Lung (tissue), 12 donors: ENCODE measurements around the gene IGFBP1. TPM values are rescaled to one million over a fixed set of nuclear protein-coding genes. Genes with fewer than 3 reads are reported as not detected.

ENCODE experiments used
- ATAC-seq: fragments of 200-7000 bp; cut with Tn5 transposase; one replicate; pipeline ENCODE4 v1.9.1; 2020; ENCODE audit warnings: moderate number of reproducible peaks; ENCODE audit not compliant: insufficient read depth, low FRiP score
- DNase-seq, 3 donors: peaks; one replicate each; pipeline ENCODE4 v3.0.0-alpha.2; 2013 to 2017
- H3K27ac ChIP-seq, 2 donors: one replicate each; pipeline ENCODE4 v1.5.1; 2013; ENCODE audit warnings: mild to moderate bottlenecking in 2 of 2, moderate library complexity in 2 of 2, control low read depth in 1 of 2, inconsistent platforms in 1 of 2, low read depth in 1 of 2, low read length in 1 of 2
- H3K27me3 ChIP-seq, 3 donors: one replicate each; pipeline ENCODE4 v1.5.1; 2013; ENCODE audit warnings: low read length in 2 of 3; ENCODE audit not compliant: control insufficient read depth in 3 of 3, insufficient read depth in 3 of 3
- H3K36me3 ChIP-seq, 4 donors: one replicate each; pipeline ENCODE4 v1.5.1; 2013; ENCODE audit warnings: low read length in 4 of 4, mild to moderate bottlenecking in 1 of 4, moderate library complexity in 1 of 4; ENCODE audit not compliant: control insufficient read depth in 4 of 4, insufficient read depth in 4 of 4
- H3K4me1 ChIP-seq, 5 donors: one replicate each; pipeline ENCODE4 v1.5.1; 2013; ENCODE audit warnings: low read length in 5 of 5, mild to moderate bottlenecking in 2 of 5, moderate library complexity in 1 of 5; ENCODE audit not compliant: control insufficient read depth in 5 of 5, insufficient read depth in 5 of 5
- H3K4me3 ChIP-seq: one replicate; pipeline ENCODE4 v1.5.1; 2013; ENCODE audit warnings: mild to moderate bottlenecking, control low read depth, moderate library complexity
- H3K9ac ChIP-seq, 2 donors: one replicate each; pipeline ENCODE4 v1.5.1; 2013; ENCODE audit warnings: low read length in 2 of 2, control low read depth in 1 of 2; ENCODE audit not compliant: insufficient read depth in 1 of 2
- H3K9me3 ChIP-seq, 4 donors: one replicate each; pipeline ENCODE4 v1.5.1; 2013; ENCODE audit warnings: low read length in 3 of 4, mild to moderate bottlenecking in 1 of 4, moderate library complexity in 1 of 4; ENCODE audit not compliant: control insufficient read depth in 4 of 4, insufficient read depth in 3 of 4
- CTCF ChIP-seq: IDR thresholded peaks from 2 replicates; pipeline ENCODE4 v1.5.1; 2012; ENCODE audit warnings: mild to moderate bottlenecking; ENCODE audit errors: control extremely low read depth, extremely low read depth
- WGBS, 2 donors: extraction: QIAGEN DNeasy Blood & Tissue Kit; methylation state at CpG; one replicate each; pipeline ENCODE4 v1.1.7; 2013; 5-methylcytosine and 5-hydroxymethylcytosine counted together
- polyA plus RNA-seq, 2 donors: library from polyadenylated mRNA; stranded (reverse); fragments of 200-250 nt; gene quantifications; one replicate each; pipeline ENCODE4 v1.2.1, GENCODE V29; 2013
- total RNA-seq, 2 donors: library from RNA; depleted of rRNA in 1 of 2; stranded (reverse); fragments of >200 nt in 1 of 2; gene quantifications; one replicate each; pipeline ENCODE4 v1.2.1, GENCODE V29; 2014 to 2021
- donor health status: control.
- donor health status: control.
- donor health status: Bipolar disorder and iron deficiency.
- donor health status: healthy.
- donor health status: DM: yes; HTN: yes; CAD: no.

IGFBP1 gene
- total and polyA plus RNA-seq, 4 donors, result 0.06 TPM; not detected in 3

GRCh38 chr7:45881280-45881758 lies 7.0 kb upstream of the IGFBP1 start:
- ATAC-seq, result no peak
- H3K4me1 ChIP-seq, result no peaks in the 10 kb centered on the region
- no peak overlapping the region for H3K27ac ChIP-seq
- no peak overlapping the region for H3K4me3 ChIP-seq
- peaks cover 0 to 14% (median 2%) of the 10 kb centered on the region in 4 donors for H3K9me3 ChIP-seq
- H3K9ac ChIP-seq, result no peak overlapping the region
- DNase-seq, result no peak
- no peak for TF ChIP-seq CTCF
- H3K27me3 ChIP-seq, result no peaks in the 10 kb centered on the region
- WGBS, 2 donors, result 91 to 92% methylated on average over 9 of the region's 9 CpGs
- H3K36me3 ChIP-seq, result no peaks in the 10 kb centered on the region

- H3K27me3 ChIP-seq, result peaks cover 0 to 2% (median 1%) of the 10 kb centered on the region in 3 donors
- ATAC-seq (no peak), DNase-seq (no peak)
- WGBS, 2 donors, result 66% methylated on average over 12 of the region's 12 CpGs
- TF ChIP-seq CTCF, result no peak
- peaks cover 0 to 14% (median 2%) of the 10 kb centered on the region in 4 donors for H3K9me3 ChIP-seq
- no peaks in the 10 kb centered on the region for H3K36me3 ChIP-seq
- no peak overlapping the region for H3K9ac ChIP-seq
- no peak overlapping the region for H3K4me3 ChIP-seq
- H3K27ac ChIP-seq, result no peak overlapping the region
- no peaks in the 10 kb centered on the region for H3K4me1 ChIP-seq
These were observed 6.4 kb upstream of the IGFBP1 start for GRCh38 chr7:45881759-45882464.

- H3K9me3 ChIP-seq, result peaks cover 0 to 13% (median 2%) of the 10 kb centered on the region in 4 donors
- peaks cover 0 to 8% (median 6%) of the 10 kb centered on the region in 3 donors for H3K27me3 ChIP-seq
- TF ChIP-seq CTCF, result no peak
- H3K27ac ChIP-seq, result no peak overlapping the region
- DNase-seq (no peak), ATAC-seq (no peak)
- H3K36me3 ChIP-seq, result no peaks in the 10 kb centered on the region
- no peak overlapping the region for H3K4me3 ChIP-seq
- 65 to 80% methylated on average over 5 of the region's 5 CpGs for WGBS, 2 donors
- no peak overlapping the region for H3K9ac ChIP-seq
- no peaks in the 10 kb centered on the region for H3K4me1 ChIP-seq
These were observed 5.8 kb upstream of the IGFBP1 start for GRCh38 chr7:45882465-45882810.
